HEK293 (cell line): ENCODE data around the gene TCF21.

Experiments
- CTCF ChIA-PET: fragments of 350-600 bp; formaldehyde crosslinking; extraction: SDS; loops from one replicate; lab custom pipeline; 2021; ENCODE audit warnings: antibody characterized with exemption; lab: Yijun Ruan, JAX
- POLR2A ChIA-PET: fragments of 300-600 bp; formaldehyde crosslinking; extraction: SDS; loops from one replicate; lab custom pipeline; 2020; ENCODE audit warnings: antibody characterized with exemption, inconsistent platforms; lab: Yijun Ruan, JAX
- H3K27ac ChIP-seq: fragments of 200-500 bp; sonication (Bioruptor generic); 2 replicates; pipeline ENCODE4 v1.5.1; 2014; ENCODE audit warnings: low read depth, low read length, control low read depth, inconsistent platforms; ENCODE audit errors: extremely low read depth
- H3K36me3 ChIP-seq, 2 experiments: fragments of 200-500 bp in 1 of 2; sonication (Bioruptor generic) in 1 of 2; 1 replicate in 1 of 2; 2 replicates in 1 of 2; pipeline ENCODE4 v1.5.1; 2014 to 2017; ENCODE audit warnings: inconsistent platforms in 2 of 2, low read length in 2 of 2; ENCODE audit not compliant: control insufficient read depth in 2 of 2, insufficient read depth in 1 of 2
- H3K4me1 ChIP-seq: fragments of 200-500 bp; sonication (Bioruptor generic); 2 replicates; pipeline ENCODE4 v1.5.1; 2014; ENCODE audit warnings: mild to moderate bottlenecking, low read length, inconsistent platforms; ENCODE audit not compliant: control insufficient read depth, insufficient read depth
- H3K4me3 ChIP-seq: 2 replicates; pipeline ENCODE4 v1.5.1; 2011; ENCODE audit warnings: low read depth, mild to moderate bottlenecking, control low read depth, low read length, moderate library complexity
- H3K9me3 ChIP-seq: fragments of 200-500 bp; sonication (Bioruptor generic); 2 replicates; pipeline ENCODE4 v1.5.1; 2014; ENCODE audit warnings: low read depth, low read length, inconsistent platforms; ENCODE audit not compliant: control insufficient read depth, insufficient read depth
- IKZF3 ChIP-seq: fragments of 450-650 bp; IDR thresholded peaks from 2 replicates; pipeline ENCODE4 v1.5.0; 2018; ENCODE audit warnings: missing biosample characterization, mild to moderate bottlenecking, missing genetic modification characterization, moderate library complexity
- INSM2 ChIP-seq: fragments of 450-650 bp; formaldehyde crosslinking; IDR thresholded peaks from 2 replicates; pipeline ENCODE4 v1.5.1; 2016; ENCODE audit warnings: missing biosample characterization, missing genetic modification characterization
- KLF10 ChIP-seq: fragments of 450-650 bp; IDR thresholded peaks from 2 replicates; pipeline ENCODE4 v1.5.1; 2018; ENCODE audit warnings: missing biosample characterization, mild to moderate bottlenecking, missing genetic modification characterization
- KLF17 ChIP-seq: fragments of 450-650 bp; formaldehyde crosslinking; IDR thresholded peaks from 2 replicates; pipeline ENCODE4 v1.5.1; 2016; ENCODE audit warnings: missing biosample characterization, missing genetic modification characterization
- PBX3 ChIP-seq: sonication (generic); formaldehyde crosslinking; IDR thresholded peaks from 2 replicates; pipeline ENCODE4 v1.8.1; 2022; ENCODE audit warnings: mild to moderate bottlenecking, moderate library complexity, missing genetic modification reagents
- PRDM1 ChIP-seq: fragments of 450-650 bp; formaldehyde crosslinking; IDR thresholded peaks from 2 replicates; pipeline ENCODE4; 2016; ENCODE audit warnings: missing biosample characterization, missing genetic modification characterization
- PRDM6 ChIP-seq: fragments of 450-650 bp; formaldehyde crosslinking; IDR thresholded peaks from 2 replicates; pipeline ENCODE4 v1.5.1; 2017; ENCODE audit warnings: missing biosample characterization, missing genetic modification characterization
- SCRT1 ChIP-seq: fragments of 450-650 bp; formaldehyde crosslinking; IDR thresholded peaks from 2 replicates; pipeline ENCODE4 v1.5.1; 2016; ENCODE audit warnings: missing biosample characterization, missing genetic modification characterization, borderline replicate concordance
- SETDB1 ChIP-seq: IDR thresholded peaks from one replicate; pipeline ENCODE4 v1.6.1; 2017; ENCODE audit warnings: mild to moderate bottlenecking, low read length, moderate library complexity, mixed read lengths; ENCODE audit not compliant: insufficient read length
- WT1 ChIP-seq: fragments of 450-650 bp; formaldehyde crosslinking; IDR thresholded peaks from 2 replicates; pipeline ENCODE4 v1.5.1; 2016; ENCODE audit warnings: missing biosample characterization, missing genetic modification characterization
- ZBTB48 ChIP-seq: fragments of 450-650 bp; formaldehyde crosslinking; IDR thresholded peaks from 2 replicates; pipeline ENCODE4 v1.5.1; 2016; ENCODE audit warnings: missing biosample characterization, missing genetic modification characterization
- ZNF239 ChIP-seq: fragments of 450-650 bp; formaldehyde crosslinking; IDR thresholded peaks from 2 replicates; pipeline ENCODE4 v1.5.1; 2016; ENCODE audit warnings: missing biosample characterization, missing genetic modification characterization
- ZNF426 ChIP-seq: fragments of 450-650 bp; formaldehyde crosslinking; IDR thresholded peaks from 2 replicates; pipeline ENCODE4 v1.5.1; 2017; ENCODE audit warnings: missing biosample characterization, missing genetic modification characterization, mild to moderate bottlenecking, inconsistent platforms, moderate library complexity
- ZNF521 ChIP-seq: fragments of 450-650 bp; formaldehyde crosslinking; IDR thresholded peaks from 2 replicates; pipeline ENCODE4 v1.5.1; 2017; ENCODE audit warnings: missing biosample characterization, mild to moderate bottlenecking, missing genetic modification characterization
- ZNF677 ChIP-seq: fragments of 450-650 bp; IDR thresholded peaks from 2 replicates; pipeline ENCODE4 v1.5.0; 2018; ENCODE audit warnings: missing biosample characterization, mild to moderate bottlenecking, missing genetic modification characterization, moderate library complexity
- ZNF747 ChIP-seq: fragments of 450-650 bp; formaldehyde crosslinking; IDR thresholded peaks from 2 replicates; pipeline ENCODE4 v1.5.1; 2016; ENCODE audit warnings: missing biosample characterization, missing genetic modification characterization
- ZNF76 ChIP-seq: fragments of 450-650 bp; formaldehyde crosslinking; IDR thresholded peaks from 2 replicates; pipeline ENCODE4; 2016; ENCODE audit warnings: low read depth, missing biosample characterization, missing genetic modification characterization, borderline replicate concordance
- ZNF791 ChIP-seq: fragments of 450-650 bp; formaldehyde crosslinking; IDR thresholded peaks from 2 replicates; pipeline ENCODE4 v1.5.1; 2016; ENCODE audit warnings: missing biosample characterization, missing genetic modification characterization
- ZNF837 ChIP-seq: fragments of 450-650 bp; formaldehyde crosslinking; IDR thresholded peaks from 2 replicates; pipeline ENCODE4 v1.5.1; 2016; ENCODE audit warnings: missing biosample characterization, missing genetic modification characterization
- ZSCAN18 ChIP-seq: fragments of 450-650 bp; formaldehyde crosslinking; IDR thresholded peaks from 2 replicates; pipeline ENCODE4 v1.5.1; 2016; ENCODE audit warnings: missing biosample characterization, missing genetic modification characterization
- ZXDB ChIP-seq: fragments of 450-650 bp; formaldehyde crosslinking; IDR thresholded peaks from 2 replicates; pipeline ENCODE4 v1.5.1; 2016; ENCODE audit warnings: missing biosample characterization, missing genetic modification characterization

TCF21 gene

GRCh38 chr6:133891927-133892812, 3.3 kb downstream of the TCF21 start:
- no peaks in the 10 kb centered on the region for H3K9me3 ChIP-seq
- ChIA-PET CTCF (interaction anchor here (0.6 to 3.6 kb wide), 9 partner anchors 10 to 1978 kb away, joined by 3 to 16 read pairs (median 5); no protein-coding TSS in a partner anchor), POLR2A (no interaction called here)
- H3K27ac ChIP-seq, result peak overlapping the region; percentile 55; the same call in 1 of the 2 replicates
- H3K4me3 ChIP-seq, result peak overlapping the region; percentile 45
- H3K36me3 ChIP-seq, result no peaks in the 10 kb centered on the region
- TF ChIP-seq ZNF791 (tag by site-specific recombination) (no peak), ZXDB (tag by site-specific recombination) (no peak), WT1 (tag by site-specific recombination) (no peak), ZSCAN18 (tag by site-specific recombination) (no peak), IKZF3 (tag by site-specific recombination) (no peak), ZNF426 (tag by site-specific recombination) (no peak), ZBTB48 (tag by site-specific recombination) (no peak), SCRT1 (no peak), ZNF837 (tag by site-specific recombination) (no peak), INSM2 (tag by site-specific recombination) (no peak), ZNF76 (no peak), ZNF677 (no peak), KLF10 (tag by site-specific recombination) (no peak), ZNF239 (tag by site-specific recombination) (no peak), ZNF521 (tag by site-specific recombination) (no peak)
- peaks cover 22% of the 10 kb centered on the region for H3K4me1 ChIP-seq

GRCh38 chr6:133892813-133893691, 4.1 kb downstream of the TCF21 start:
- CTCF ChIA-PET, result interaction anchor here (0.9 to 3.6 kb wide), 8 partner anchors 9 to 323 kb away, joined by 3 to 16 read pairs (median 5); no protein-coding TSS in a partner anchor
- POLR2A ChIA-PET, result no interaction called here

More at GRCh38 chr6:133892813-133893691, 4.1 kb downstream of the TCF21 start:
- TF ChIP-seq PRDM6 (no peak), PRDM1 (no peak), SETDB1 (peak; percentile 21), PBX3 (no peak), KLF17 (no peak), ZNF747 (tag by site-specific recombination) (no peak)
- Histone ChIP-seq H3K27ac (no peak overlapping the region), H3K4me1 (peaks cover 18% of the 10 kb centered on the region), H3K36me3 (no peaks in the 10 kb centered on the region), H3K4me3 (no peak overlapping the region), H3K9me3 (no peaks in the 10 kb centered on the region)
